Neural crest cell (in vitro differentiated cells): Measurements from ENCODE around the gene ZSWIM4. TPM values are rescaled to one million over a fixed set of nuclear protein-coding genes. Genes with fewer than 3 reads are reported as not detected.

ENCODE experiments used
- DNase-seq: peaks from one replicate; pipeline ENCODE4 v3.0.0; 2021; ENCODE audit warnings: low read depth, mixed read lengths, low spot score
- H3K27ac Mint-ChIP-seq: one replicate; pipeline ENCODE4 v1.8.0; 2021; ENCODE audit warnings: mild to moderate bottlenecking, mixed read lengths; ENCODE audit not compliant: unreplicated experiment
- H3K27me3 Mint-ChIP-seq: 2 replicates; pipeline ENCODE4 v1.8.0; 2021; ENCODE audit warnings: low read depth, mild to moderate bottlenecking, mixed read lengths
- H3K36me3 Mint-ChIP-seq: 2 replicates; pipeline ENCODE4 v1.8.0; 2021; ENCODE audit warnings: low read depth, mild to moderate bottlenecking, mixed read lengths
- H3K4me1 Mint-ChIP-seq: 2 replicates; pipeline ENCODE4 v1.8.0; 2021; ENCODE audit warnings: mixed read lengths
- H3K4me3 Mint-ChIP-seq: one replicate; pipeline ENCODE4 v1.8.0; 2021; ENCODE audit warnings: mild to moderate bottlenecking, mixed read lengths
- H3K9me3 Mint-ChIP-seq: 2 replicates; pipeline ENCODE4 v1.8.0; 2021; ENCODE audit warnings: mixed read lengths
- CTCF ChIP-seq: fragments of 200-600 bp; sonication (generic); conservative IDR thresholded peaks from 2 replicates; pipeline ENCODE4 v1.5.0; 2021; ENCODE audit warnings: antibody characterized with exemption, mild to moderate bottlenecking
- total RNA-seq: library from RNA; stranded (reverse); gene quantifications from 2 replicates; pipeline ENCODE4 v1.2.1, GENCODE V29; 2021

The ZSWIM4 gene
- total RNA-seq, 1 donor from 2014 or later, result 19.9 TPM

GRCh38 chr19:13859361-13859880 is 64.2 kb downstream of the ZSWIM4 start:
- Mint-ChIP-seq H3K27me3 (peaks cover 26% of the 10 kb centered on the region), H3K4me3 (peak overlapping the region; percentile 28), H3K9me3 (no peaks in the 10 kb centered on the region), H3K36me3 (no peaks in the 10 kb centered on the region), H3K27ac (peak overlapping the region; percentile 17), H3K4me1 (peaks cover 22% of the 10 kb centered on the region)
- no peak for TF ChIP-seq CTCF
- no peak for DNase-seq

GRCh38 chr19:13860679-13861391 is 65.6 kb downstream of the ZSWIM4 start:
- peak overlapping the region; percentile 84 for H3K4me3 Mint-ChIP-seq
- H3K27me3 Mint-ChIP-seq, result peaks cover 30% of the 10 kb centered on the region
- no peak for DNase-seq
- no peaks in the 10 kb centered on the region for H3K9me3 Mint-ChIP-seq
- no peaks in the 10 kb centered on the region for H3K36me3 Mint-ChIP-seq
- no peak for TF ChIP-seq CTCF
- no peak overlapping the region for H3K27ac Mint-ChIP-seq
- H3K4me1 Mint-ChIP-seq, result peaks cover 25% of the 10 kb centered on the region

GRCh38 chr19:13861392-13861713 is 66.1 kb downstream of the ZSWIM4 start:
- H3K4me3 Mint-ChIP-seq, result peak overlapping the region; percentile 84
- H3K27ac Mint-ChIP-seq, result no peak overlapping the region
- H3K4me1 Mint-ChIP-seq, result peaks cover 28% of the 10 kb centered on the region
- peaks cover 1% of the 10 kb centered on the region for H3K36me3 Mint-ChIP-seq
- no peak for DNase-seq
- no peak for TF ChIP-seq CTCF
- H3K27me3 Mint-ChIP-seq, result peaks cover 34% of the 10 kb centered on the region
- H3K9me3 Mint-ChIP-seq, result no peaks in the 10 kb centered on the region

- peaks cover 2% of the 10 kb centered on the region for H3K36me3 Mint-ChIP-seq
- peaks cover 33% of the 10 kb centered on the region for H3K4me1 Mint-ChIP-seq
- H3K27me3 Mint-ChIP-seq, result peaks cover 40% of the 10 kb centered on the region
- H3K27ac Mint-ChIP-seq, result peak overlapping the region; percentile 62
- TF ChIP-seq CTCF, result peak; percentile 100
- peak; percentile 96 for DNase-seq
- peak overlapping the region; percentile 84 for H3K4me3 Mint-ChIP-seq
- H3K9me3 Mint-ChIP-seq, result no peaks in the 10 kb centered on the region
These were observed 66.7 kb downstream of the ZSWIM4 start for GRCh38 chr19:13861714-13862531.

- no peaks in the 10 kb centered on the region for H3K9me3 Mint-ChIP-seq
These were observed 68.9 kb downstream of the ZSWIM4 start for GRCh38 chr19:13864046-13864666.

More at GRCh38 chr19:13864046-13864666, 68.9 kb downstream of the ZSWIM4 start:
- TF ChIP-seq CTCF, result no peak
- H3K36me3 Mint-ChIP-seq, result peaks cover 2% of the 10 kb centered on the region
- peaks cover 56% of the 10 kb centered on the region for H3K27me3 Mint-ChIP-seq
- peak overlapping the region; percentile 87 for H3K4me3 Mint-ChIP-seq
- H3K27ac Mint-ChIP-seq, result no peak overlapping the region
- H3K4me1 Mint-ChIP-seq, result peaks cover 38% of the 10 kb centered on the region
- no peak for DNase-seq
